ENCODE data around the gene PAMR1.

The PAMR1 gene

DNA sequence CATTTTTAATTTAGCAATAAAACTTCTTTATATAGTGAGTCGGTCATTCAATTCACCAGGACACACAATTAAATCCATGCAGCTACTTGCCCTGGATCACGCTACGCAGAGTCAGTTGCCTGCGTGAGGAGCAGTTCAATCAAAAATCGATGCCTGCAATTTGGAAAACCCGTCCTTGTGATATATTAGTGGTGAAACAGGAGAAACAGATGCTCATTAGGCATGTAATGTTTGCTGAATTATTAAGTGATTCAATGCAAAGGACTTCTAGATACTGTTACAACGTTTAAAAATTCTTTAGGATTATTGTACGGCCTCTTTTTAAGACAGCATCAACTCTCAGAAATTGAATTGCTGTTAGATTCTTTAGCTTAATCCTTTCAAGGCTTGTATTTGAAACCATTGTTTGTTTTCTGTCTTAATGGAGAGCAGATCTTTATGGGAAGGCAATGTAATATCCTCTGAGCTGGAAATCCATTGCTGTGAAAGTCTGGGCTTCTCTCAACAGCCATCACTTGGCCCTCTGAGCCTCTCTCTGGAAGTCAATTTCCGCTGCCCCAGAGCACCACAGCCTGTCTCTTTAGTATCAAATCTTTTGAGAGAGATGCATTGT is 20.1 kb upstream of the PAMR1 start:
- no peak for TF ChIP-seq CTCF (IDR thresholded peaks at IDR 0.05; ENCODE audit: extremely low read depth, insufficient read depth, missing control alignments)
- in situ Hi-C loops (cut with MboI; ENCODE audit: low pct_unique_long_range_greater_than_20kb, low sequenced_read_pairs, unreplicated experiment): no loop called here
- no peak for DNase-seq (ENCODE audit: low spot score)

- TF ChIP-seq CTCF (IDR thresholded peaks at IDR 0.05; ENCODE audit: extremely low read depth, insufficient read depth, missing control alignments): no peak
- in situ Hi-C loops (cut with MboI; ENCODE audit: low pct_unique_long_range_greater_than_20kb, low sequenced_read_pairs, unreplicated experiment): no loop called here
These were observed 18.1 kb upstream of the PAMR1 start for GRCh38 chr11:35543481-35543880.

GRCh38 chr11:35541621-35542375 is 16.4 kb upstream of the PAMR1 start:
- DNase-seq (ENCODE audit: low spot score): no peak
- no peak for TF ChIP-seq CTCF (IDR thresholded peaks at IDR 0.05; ENCODE audit: extremely low read depth, insufficient read depth, missing control alignments)

More at GRCh38 chr11:35543481-35543880, 18.1 kb upstream of the PAMR1 start:
- no peak for DNase-seq (ENCODE audit: low spot score)

GRCh38 chr11:35540526-35540925 is 15.1 kb upstream of the PAMR1 start:
- in situ Hi-C loops (cut with MboI; ENCODE audit: low pct_unique_long_range_greater_than_20kb, low sequenced_read_pairs, unreplicated experiment): no loop called here
- TF ChIP-seq CTCF (IDR thresholded peaks at IDR 0.05; ENCODE audit: extremely low read depth, insufficient read depth, missing control alignments): no peak
- no peak for DNase-seq (ENCODE audit: low spot score)

More at GRCh38 chr11:35541621-35542375, 16.4 kb upstream of the PAMR1 start:
- in situ Hi-C loops (cut with MboI; ENCODE audit: low pct_unique_long_range_greater_than_20kb, low sequenced_read_pairs, unreplicated experiment): no loop called here

DNA sequence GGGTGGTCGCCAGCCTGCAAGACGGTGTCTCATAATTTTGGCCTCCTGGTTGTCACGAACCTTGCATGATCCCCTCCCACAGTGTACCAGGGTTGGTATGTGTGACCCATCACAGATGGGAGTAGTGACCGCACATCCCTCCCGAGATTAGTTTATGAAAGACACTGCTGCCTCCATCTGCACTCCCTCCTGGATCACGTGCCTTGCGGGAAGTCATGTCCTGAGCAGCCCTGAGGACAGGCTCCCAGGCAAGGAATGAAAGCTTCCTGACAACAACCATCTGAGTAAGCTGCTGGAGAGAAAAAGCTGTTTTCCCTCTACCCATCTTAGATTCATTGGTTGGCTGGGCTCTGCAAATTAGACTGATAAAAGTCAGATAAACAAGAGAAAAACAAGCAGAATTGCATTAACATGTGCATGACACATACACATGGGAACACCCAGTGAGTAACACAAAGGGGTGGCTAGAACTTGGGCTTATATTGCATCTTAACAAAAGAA is 14.4 kb upstream of the PAMR1 start:
- no peak for DNase-seq (ENCODE audit: low spot score)
- TF ChIP-seq CTCF (IDR thresholded peaks at IDR 0.05; ENCODE audit: extremely low read depth, insufficient read depth, missing control alignments): no peak
- in situ Hi-C loops (cut with MboI; ENCODE audit: low pct_unique_long_range_greater_than_20kb, low sequenced_read_pairs, unreplicated experiment): no loop called here

DNA sequence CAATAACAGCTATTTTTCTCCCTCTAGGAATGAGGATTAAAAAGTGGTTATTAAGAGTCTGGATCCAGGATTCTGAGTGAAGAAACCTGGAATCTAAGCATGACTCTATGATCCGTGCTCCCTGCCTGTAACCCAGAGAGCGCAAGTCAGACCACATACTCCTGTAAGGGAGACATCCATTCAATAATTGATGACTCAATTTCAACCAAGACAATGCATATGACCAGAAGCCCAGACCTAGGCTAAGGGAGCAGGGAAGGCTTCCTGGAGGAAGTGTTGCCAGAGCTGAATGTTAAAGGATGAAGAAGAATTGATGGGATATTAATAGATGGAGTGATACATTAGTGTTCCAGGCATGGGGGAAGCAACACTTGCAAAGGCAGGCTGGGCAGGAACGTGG is 13.8 kb upstream of the PAMR1 start:
- no peak for DNase-seq (ENCODE audit: low spot score)
- no peak for TF ChIP-seq CTCF (IDR thresholded peaks at IDR 0.05; ENCODE audit: extremely low read depth, insufficient read depth, missing control alignments)
- in situ Hi-C loops (cut with MboI; ENCODE audit: low pct_unique_long_range_greater_than_20kb, low sequenced_read_pairs, unreplicated experiment): no loop called here

Measured in GM13977 (cell line).